Measurements from ENCODE around the gene ACAN. TPM values are rescaled to one million over a fixed set of nuclear protein-coding genes. Genes with fewer than 3 reads are reported as not detected.

Gene ACAN
- total RNA-seq, 1 experiment from 2014 or later: not detected

GRCh38 chr15:88900309-88900981 is 97.2 kb downstream of the ACAN start:
- Histone ChIP-seq H3K36me3 (ENCODE audit: low read depth) (no peaks in the 10 kb centered on the region), H3K9me3 (ENCODE audit: insufficient read depth, low read depth) (no peaks in the 10 kb centered on the region), H3K9me2 (ENCODE audit: insufficient read depth) (no peaks in the 10 kb centered on the region), H3K4me1 (replicated peaks; ENCODE audit: insufficient read depth) (0 out of 2 replicates have a peak, but pooled peaks cover 3% of the 10 kb centered on the region), H3F3A (ENCODE audit: insufficient read depth, low read depth) (no peaks in the 10 kb centered on the region), H3K79me2 (ENCODE audit: low read depth) (no peaks in the 10 kb centered on the region), H3K4me3 (no peak overlapping the region), H4K20me1 (ENCODE audit: insufficient read depth) (no peaks in the 10 kb centered on the region), H3K4me2 (no peak overlapping the region), H2AFZ (no peak overlapping the region), H3K27ac (no peak overlapping the region), H3K27me3 (ENCODE audit: insufficient read depth, low read depth) (peaks cover 3% of the 10 kb centered on the region; the same call in 1 of the 2 replicates)
- intact Hi-C loops (cut with micrococcal nuclease; ENCODE audit: unreplicated experiment): no loop called here
- peak; percentile 61 to 68 for DNase-seq
- POLR2A ChIA-PET (ENCODE audit: unreplicated experiment): interaction anchor here (0.5 kb wide), 1 partner anchor 307 kb away, joined by 3 read pairs; no protein-coding TSS in a partner anchor
- BruUV-seq (replicated peaks): TSS peak; percentile 36
- TF ChIP-seq CTCF (conservative IDR thresholded peaks at IDR 0.05) (no peak), EZH2 (IDR thresholded peaks at IDR 0.05; ENCODE audit: low read depth) (no peak)
- CTCF ChIA-PET: interaction anchor here (1.0 kb wide), 1 partner anchor 117 kb away, joined by 5 read pairs; no protein-coding TSS in a partner anchor

- ChIA-PET POLR2A (ENCODE audit: unreplicated experiment) (no interaction called here), CTCF (interaction anchor here (0.5 to 1.0 kb wide), 2 partner anchors 116 to 306 kb away, joined by 4 to 5 read pairs; no protein-coding TSS in a partner anchor)
- no peaks in the 10 kb centered on the region for H3K9me2 ChIP-seq (ENCODE audit: insufficient read depth)
- H3K79me2 ChIP-seq (ENCODE audit: low read depth): no peaks in the 10 kb centered on the region
- TF ChIP-seq CTCF (conservative IDR thresholded peaks at IDR 0.05) (no peak), EZH2 (IDR thresholded peaks at IDR 0.05; ENCODE audit: low read depth) (no peak)
- no peak for DNase-seq
- BruUV-seq (replicated peaks): no TSS peak
- no peak overlapping the region for H3K27ac ChIP-seq
- no peak overlapping the region for H2AFZ ChIP-seq
- H3K9me3 ChIP-seq (ENCODE audit: insufficient read depth, low read depth): no peaks in the 10 kb centered on the region
- H3K4me2 ChIP-seq: no peak overlapping the region
- H4K20me1 ChIP-seq (ENCODE audit: insufficient read depth): no peaks in the 10 kb centered on the region
- H3K36me3 ChIP-seq (ENCODE audit: low read depth): no peaks in the 10 kb centered on the region
- intact Hi-C loops (cut with micrococcal nuclease; ENCODE audit: unreplicated experiment): no loop called here
- H3K4me1 ChIP-seq (replicated peaks; ENCODE audit: insufficient read depth): 0 out of 2 replicates have a peak, but pooled peaks cover 3% of the 10 kb centered on the region
- no peaks in the 10 kb centered on the region for H3K27me3 ChIP-seq (ENCODE audit: insufficient read depth, low read depth)
- H3K4me3 ChIP-seq: no peak overlapping the region
- no peaks in the 10 kb centered on the region for H3F3A ChIP-seq (ENCODE audit: insufficient read depth, low read depth)
Measured at GRCh38 chr15:88900982-88901418, 97.8 kb downstream of the ACAN start.

- intact Hi-C loops (cut with micrococcal nuclease; ENCODE audit: unreplicated experiment): no loop called here
- H4K20me1 ChIP-seq (ENCODE audit: insufficient read depth): no peaks in the 10 kb centered on the region
- 0 out of 2 replicates have a peak, but pooled peaks cover 3% of the 10 kb centered on the region for H3K4me1 ChIP-seq (replicated peaks; ENCODE audit: insufficient read depth)
- no peaks in the 10 kb centered on the region for H3K9me2 ChIP-seq (ENCODE audit: insufficient read depth)
- H3F3A ChIP-seq (ENCODE audit: insufficient read depth, low read depth): no peaks in the 10 kb centered on the region
- H3K9me3 ChIP-seq (ENCODE audit: insufficient read depth, low read depth): no peaks in the 10 kb centered on the region
- no peak overlapping the region for H3K27ac ChIP-seq
- DNase-seq: no peak
- no peaks in the 10 kb centered on the region for H3K79me2 ChIP-seq (ENCODE audit: low read depth)
- no TSS peak for BruUV-seq (replicated peaks)
- H3K4me3 ChIP-seq: no peak overlapping the region
- H2AFZ ChIP-seq: no peak overlapping the region
- no peaks in the 10 kb centered on the region for H3K36me3 ChIP-seq (ENCODE audit: low read depth)
- CTCF ChIA-PET: interaction anchor here (0.5 to 1.0 kb wide), 2 partner anchors 266 to 305 kb away, joined by 3 to 4 read pairs; no protein-coding TSS in a partner anchor
- no peak overlapping the region for H3K4me2 ChIP-seq
- POLR2A ChIA-PET (ENCODE audit: unreplicated experiment): no interaction called here
- TF ChIP-seq CTCF (conservative IDR thresholded peaks at IDR 0.05) (no peak), EZH2 (IDR thresholded peaks at IDR 0.05; ENCODE audit: low read depth) (no peak)
- H3K27me3 ChIP-seq (ENCODE audit: insufficient read depth, low read depth): no peaks in the 10 kb centered on the region
Measured at GRCh38 chr15:88901508-88902220, 98.4 kb downstream of the ACAN start.

Measured in PC-9 (cell line).